ENCODE results near the gene EGLN3.

Gene EGLN3

GRCh38 chr14:33956640-33957039, 5.8 kb upstream of the EGLN3 start:
- Histone ChIP-seq H3K9me3 (ENCODE audit: control insufficient read depth, insufficient read depth, low read depth, low read length) (no peaks in the 10 kb centered on the region), H3K27ac (ENCODE audit: extremely low read depth, low read depth, low read length) (no peak overlapping the region), H3K36me3 (ENCODE audit: control insufficient read depth in 2 of 2, insufficient read depth in 1 of 2, low read length in 2 of 2) (no peaks in the 10 kb centered on the region), H3K4me3 (ENCODE audit: low read depth, low read length) (no peak overlapping the region), H3K4me1 (ENCODE audit: control insufficient read depth, insufficient read depth, low read length) (no peaks in the 10 kb centered on the region)
- ChIA-PET POLR2A (no interaction called here), CTCF (no interaction called here)
- TF ChIP-seq INSM2 (tag by site-specific recombination; IDR thresholded peaks at IDR 0.05) (no peak), ZNF18 (tag by site-specific recombination; IDR thresholded peaks at IDR 0.05) (no peak)

- H3K9me3 ChIP-seq (ENCODE audit: control insufficient read depth, insufficient read depth, low read depth, low read length), result no peaks in the 10 kb centered on the region
- no peak overlapping the region for H3K27ac ChIP-seq (ENCODE audit: extremely low read depth, low read depth, low read length)
- peaks cover 5% of the 10 kb centered on the region; the same call in 1 of the 2 replicates for H3K4me1 ChIP-seq (ENCODE audit: control insufficient read depth, insufficient read depth, low read length)
- CTCF ChIA-PET, result no interaction called here
- no peak for TF ChIP-seq ZNF175 (tag by site-specific recombination; IDR thresholded peaks at IDR 0.05)
- POLR2A ChIA-PET, result no interaction called here
- H3K36me3 ChIP-seq (ENCODE audit: control insufficient read depth in 2 of 2, insufficient read depth in 1 of 2, low read length in 2 of 2), result no peaks in the 10 kb centered on the region
- no peak overlapping the region for H3K4me3 ChIP-seq (ENCODE audit: low read depth, low read length)
Measured at GRCh38 chr14:33954016-33954598, 3.2 kb upstream of the EGLN3 start.

- Histone ChIP-seq H3K27ac (ENCODE audit: extremely low read depth, low read depth, low read length) (no peak overlapping the region), H3K36me3 (ENCODE audit: control insufficient read depth in 2 of 2, insufficient read depth in 1 of 2, low read length in 2 of 2) (no peaks in the 10 kb centered on the region), H3K4me3 (ENCODE audit: low read depth, low read length) (no peak overlapping the region), H3K4me1 (ENCODE audit: control insufficient read depth, insufficient read depth, low read length) (peaks cover 7% of the 10 kb centered on the region; the same call in 1 of the 2 replicates), H3K9me3 (ENCODE audit: control insufficient read depth, insufficient read depth, low read depth, low read length) (no peaks in the 10 kb centered on the region)
- TF ChIP-seq ZNF211 (tag by site-specific recombination; IDR thresholded peaks at IDR 0.05; ENCODE audit: low read depth) (no peak), ZNF677 (tag by site-specific recombination; IDR thresholded peaks at IDR 0.05) (no peak), ZSCAN18 (tag by site-specific recombination; IDR thresholded peaks at IDR 0.05) (no peak), ZNF324 (tag by site-specific recombination; IDR thresholded peaks at IDR 0.05) (no peak), ZFHX2 (tag by site-specific recombination; conservative IDR thresholded peaks at IDR 0.05) (no peak), ZNF248 (tag by site-specific recombination; IDR thresholded peaks at IDR 0.05) (no peak), ZBTB1 (tag by site-specific recombination; IDR thresholded peaks at IDR 0.05) (no peak), OVOL3 (tag by site-specific recombination; IDR thresholded peaks at IDR 0.05) (no peak), ZBTB48 (tag by site-specific recombination; IDR thresholded peaks at IDR 0.05) (no peak), ZNF585B (tag by site-specific recombination; IDR thresholded peaks at IDR 0.05) (no peak), GLIS1 (tag by site-specific recombination; IDR thresholded peaks at IDR 0.05) (no peak), ZNF449 (tag by site-specific recombination; IDR thresholded peaks at IDR 0.05) (no peak), SETDB1 (IDR thresholded peaks at IDR 0.05; ENCODE audit: insufficient read length, low read length) (no peak), ZNF530 (tag by site-specific recombination; IDR thresholded peaks at IDR 0.05; ENCODE audit: low read depth) (no peak)
- ChIA-PET POLR2A (no interaction called here), CTCF (interaction anchor here (1.3 to 1.4 kb wide), 2 partner anchors 104 to 146 kb away, joined by 3 to 4 read pairs; no protein-coding TSS in a partner anchor)
Measured at GRCh38 chr14:33952541-33952940, 1.7 kb upstream of the EGLN3 start.

Measured in HEK293 (cell line).